Esophagus squamous epithelium (tissue), 4 donors: ENCODE results near the gene COG6.

Source experiments
- POLR2A ChIP-seq, 4 donors: fragments of 450-650 bp; IDR thresholded peaks; one replicate each; pipeline ENCODE4 v1.6.1; 2017; ENCODE audit warnings: antibody characterized with exemption in 4 of 4, mild to moderate bottlenecking in 4 of 4, moderate library complexity in 3 of 4
- TF ChIP-seq, protein P1 (sequence below), 6 experiments: fragments of 450-650 bp in 4 of 6; fragments of 200-600 bp in 2 of 6; sonication (generic) in 2 of 6; IDR thresholded peaks; one replicate each; pipeline ENCODE4 v1.5.1; 2016 to 2019; ENCODE audit warnings: antibody characterized with exemption in 6 of 6, mild to moderate bottlenecking in 4 of 6, moderate library complexity in 4 of 6

DNA sequence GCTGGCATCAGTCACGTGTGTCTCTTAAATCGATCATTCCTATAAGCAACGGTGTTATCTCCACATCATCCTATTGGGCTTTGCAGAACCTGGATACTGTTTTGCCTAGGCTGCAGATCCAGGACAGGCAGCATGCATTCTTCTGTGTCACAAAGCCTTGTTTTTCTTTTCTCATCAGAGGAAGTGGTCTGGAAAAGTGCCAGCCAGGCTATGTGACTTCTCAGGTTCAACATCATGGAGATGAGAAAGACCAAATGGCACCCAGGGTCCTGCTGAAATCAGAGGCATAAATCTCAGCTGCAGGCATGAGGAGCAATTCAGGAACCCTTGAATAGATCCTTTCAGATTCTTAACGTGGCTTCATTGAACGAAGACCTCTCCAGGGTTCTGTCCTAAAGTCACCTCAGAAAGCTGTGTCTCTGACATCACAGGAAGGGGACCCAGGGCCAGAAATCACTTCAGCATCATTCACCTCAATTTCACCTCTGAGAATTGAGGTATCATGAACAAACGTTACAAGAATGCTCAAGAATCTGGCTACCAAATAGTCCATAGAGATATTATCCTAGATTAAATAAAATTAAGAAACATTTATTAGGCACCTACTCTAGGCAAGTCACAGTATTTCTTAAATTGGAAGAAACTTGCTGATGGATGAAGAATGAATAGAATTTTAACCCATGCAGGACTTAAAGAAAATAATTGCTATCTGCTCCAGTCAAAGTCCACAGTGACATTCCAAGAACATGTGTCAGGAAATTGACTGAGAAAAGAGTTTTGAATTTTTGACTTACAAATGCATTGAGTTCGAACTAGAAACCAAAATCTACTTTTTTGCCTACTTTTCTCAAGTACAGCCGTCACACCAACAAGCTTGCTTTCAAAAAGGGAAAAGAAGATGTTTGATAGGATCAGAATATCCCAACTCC lies 124.1 kb downstream of the COG6 start:
- TF ChIP-seq, protein P1, sequence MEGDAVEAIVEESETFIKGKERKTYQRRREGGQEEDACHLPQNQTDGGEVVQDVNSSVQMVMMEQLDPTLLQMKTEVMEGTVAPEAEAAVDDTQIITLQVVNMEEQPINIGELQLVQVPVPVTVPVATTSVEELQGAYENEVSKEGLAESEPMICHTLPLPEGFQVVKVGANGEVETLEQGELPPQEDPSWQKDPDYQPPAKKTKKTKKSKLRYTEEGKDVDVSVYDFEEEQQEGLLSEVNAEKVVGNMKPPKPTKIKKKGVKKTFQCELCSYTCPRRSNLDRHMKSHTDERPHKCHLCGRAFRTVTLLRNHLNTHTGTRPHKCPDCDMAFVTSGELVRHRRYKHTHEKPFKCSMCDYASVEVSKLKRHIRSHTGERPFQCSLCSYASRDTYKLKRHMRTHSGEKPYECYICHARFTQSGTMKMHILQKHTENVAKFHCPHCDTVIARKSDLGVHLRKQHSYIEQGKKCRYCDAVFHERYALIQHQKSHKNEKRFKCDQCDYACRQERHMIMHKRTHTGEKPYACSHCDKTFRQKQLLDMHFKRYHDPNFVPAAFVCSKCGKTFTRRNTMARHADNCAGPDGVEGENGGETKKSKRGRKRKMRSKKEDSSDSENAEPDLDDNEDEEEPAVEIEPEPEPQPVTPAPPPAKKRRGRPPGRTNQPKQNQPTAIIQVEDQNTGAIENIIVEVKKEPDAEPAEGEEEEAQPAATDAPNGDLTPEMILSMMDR (IDR thresholded peaks at IDR 0.05), result no peak
- TF ChIP-seq POLR2A (IDR thresholded peaks at IDR 0.05), result no peak
